Uterus (tissue), 2 donors: ENCODE data around the gene VAMP5.

Experiments
- POLR2A ChIP-seq, 2 donors: fragments of 450-650 bp; IDR thresholded peaks; one replicate each; pipeline ENCODE4 v1.6.1; 2016; ENCODE audit warnings: antibody characterized with exemption in 2 of 2, mild to moderate bottlenecking in 1 of 2, moderate library complexity in 1 of 2
- TF ChIP-seq, protein P1 (sequence below), 4 experiments: fragments of 200-600 bp in 2 of 4; fragments of 450-650 bp in 2 of 4; sonication (generic) in 2 of 4; IDR thresholded peaks; one replicate each; pipeline ENCODE4 v1.5.1; 2016 to 2019; ENCODE audit warnings: antibody characterized with exemption in 4 of 4, mild to moderate bottlenecking in 2 of 4, moderate library complexity in 1 of 4

DNA sequence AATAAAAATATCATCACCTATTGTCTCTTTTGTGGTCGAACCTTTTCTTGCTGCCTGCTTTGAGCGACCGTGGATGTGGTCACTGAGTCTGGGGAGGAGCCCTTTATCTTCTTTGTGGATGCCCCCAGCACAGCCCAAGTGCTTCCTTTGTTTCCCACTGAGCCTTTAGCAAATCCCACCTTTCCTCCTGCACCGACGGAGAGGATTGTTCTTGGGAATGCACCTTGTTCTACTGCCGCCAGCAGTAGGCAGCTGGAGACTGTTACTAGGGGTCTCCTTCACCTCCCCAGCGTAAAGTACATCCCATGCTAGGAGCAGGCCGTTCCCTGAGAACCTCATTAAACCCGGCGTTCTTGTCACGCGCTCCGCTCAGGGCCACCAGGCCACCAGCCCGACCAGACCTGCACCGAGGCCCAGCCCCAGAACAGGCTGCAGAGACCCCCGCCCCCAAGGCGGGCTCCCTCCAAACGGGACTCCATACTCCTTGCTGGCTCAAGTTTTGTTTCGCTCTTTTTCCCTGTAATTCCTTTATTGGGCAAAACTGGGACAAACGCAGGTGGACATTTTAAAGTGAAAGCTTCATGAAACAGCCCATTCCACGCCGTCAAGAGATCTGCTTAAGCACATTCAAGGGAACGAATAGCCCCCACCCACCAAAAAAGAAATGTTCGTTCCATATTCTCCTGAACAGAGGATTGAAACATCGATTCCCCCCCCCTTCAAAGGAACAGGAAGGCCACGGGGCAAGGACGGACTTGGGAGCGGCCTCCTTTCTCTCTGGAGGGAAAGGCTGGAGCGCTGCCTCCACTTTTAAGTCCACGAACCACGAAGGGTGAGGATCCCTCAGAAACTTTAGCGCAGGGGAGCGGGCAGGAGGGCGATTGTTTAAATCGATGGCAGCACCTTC is 46.4 kb upstream of the VAMP5 start:
- TF ChIP-seq, protein P1, sequence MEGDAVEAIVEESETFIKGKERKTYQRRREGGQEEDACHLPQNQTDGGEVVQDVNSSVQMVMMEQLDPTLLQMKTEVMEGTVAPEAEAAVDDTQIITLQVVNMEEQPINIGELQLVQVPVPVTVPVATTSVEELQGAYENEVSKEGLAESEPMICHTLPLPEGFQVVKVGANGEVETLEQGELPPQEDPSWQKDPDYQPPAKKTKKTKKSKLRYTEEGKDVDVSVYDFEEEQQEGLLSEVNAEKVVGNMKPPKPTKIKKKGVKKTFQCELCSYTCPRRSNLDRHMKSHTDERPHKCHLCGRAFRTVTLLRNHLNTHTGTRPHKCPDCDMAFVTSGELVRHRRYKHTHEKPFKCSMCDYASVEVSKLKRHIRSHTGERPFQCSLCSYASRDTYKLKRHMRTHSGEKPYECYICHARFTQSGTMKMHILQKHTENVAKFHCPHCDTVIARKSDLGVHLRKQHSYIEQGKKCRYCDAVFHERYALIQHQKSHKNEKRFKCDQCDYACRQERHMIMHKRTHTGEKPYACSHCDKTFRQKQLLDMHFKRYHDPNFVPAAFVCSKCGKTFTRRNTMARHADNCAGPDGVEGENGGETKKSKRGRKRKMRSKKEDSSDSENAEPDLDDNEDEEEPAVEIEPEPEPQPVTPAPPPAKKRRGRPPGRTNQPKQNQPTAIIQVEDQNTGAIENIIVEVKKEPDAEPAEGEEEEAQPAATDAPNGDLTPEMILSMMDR (IDR thresholded peaks at IDR 0.05), result peak in 2 of 4 experiments; percentile 25 to 26
- TF ChIP-seq POLR2A (IDR thresholded peaks at IDR 0.05), result peak in 1 of 2 donors; percentile 19
